ENCODE data around the gene PEX11B.

PEX11B gene

DNA sequence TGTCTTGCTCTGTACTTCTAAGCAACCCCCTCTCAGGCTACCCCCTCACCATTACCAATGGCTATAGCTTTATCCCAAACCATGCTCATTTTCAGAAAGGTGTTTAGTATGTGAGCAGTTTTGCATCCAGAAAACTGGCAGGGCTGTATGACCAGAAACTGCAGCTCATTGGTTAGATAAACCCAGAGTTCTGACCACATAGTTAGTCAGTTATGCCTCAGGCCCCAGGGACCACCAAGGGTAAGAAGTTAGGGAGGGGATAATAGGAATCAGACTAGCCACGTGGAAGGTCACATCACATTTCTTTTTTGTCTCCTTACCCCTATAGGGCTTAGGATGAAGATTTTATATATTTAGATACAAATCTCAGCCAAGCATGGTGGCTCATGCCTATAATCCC, 9.9 kb downstream of the PEX11B start:
- DNase-seq (ENCODE audit: low spot score), result no peak

DNA sequence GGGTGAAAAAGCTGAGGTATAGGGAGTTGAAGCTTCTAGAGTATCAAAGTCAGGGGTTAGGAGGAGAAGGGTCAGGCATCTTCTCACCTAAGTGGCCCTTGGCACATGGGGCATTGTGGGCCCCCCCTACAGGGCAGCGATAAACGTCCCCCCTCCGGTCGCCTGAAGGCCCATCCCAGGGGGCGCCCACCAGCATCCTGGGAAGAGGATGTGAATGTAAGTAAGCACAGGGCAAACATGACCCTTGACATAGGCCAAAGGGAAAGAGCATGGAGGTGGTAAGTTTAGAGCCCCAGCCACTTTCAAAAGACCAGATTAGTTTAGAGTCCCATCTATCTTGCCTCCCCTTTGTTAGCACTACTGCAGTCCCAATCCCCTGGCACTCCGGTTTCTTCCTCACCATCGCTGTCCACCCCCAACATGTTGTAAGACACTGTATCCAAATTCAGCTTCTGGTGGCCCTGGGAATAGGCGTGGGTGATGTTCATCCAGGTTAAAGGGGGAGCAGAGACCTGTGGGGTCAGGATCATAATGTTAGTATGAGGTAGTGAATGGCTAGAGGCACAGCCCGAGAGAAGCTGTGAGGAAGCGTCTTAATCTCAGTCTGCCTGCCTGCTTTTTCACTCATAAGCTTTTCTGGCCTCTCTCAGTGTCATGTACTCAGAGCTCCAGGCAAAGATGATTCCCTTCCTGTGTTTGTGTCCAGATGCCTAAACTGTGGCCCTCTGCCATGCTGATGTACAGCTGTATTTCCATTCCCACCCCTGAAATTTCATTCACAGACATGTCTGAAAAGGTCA, 11.4 kb downstream of the PEX11B start:
- DNase-seq (ENCODE audit: low spot score), result no peak

DNA sequence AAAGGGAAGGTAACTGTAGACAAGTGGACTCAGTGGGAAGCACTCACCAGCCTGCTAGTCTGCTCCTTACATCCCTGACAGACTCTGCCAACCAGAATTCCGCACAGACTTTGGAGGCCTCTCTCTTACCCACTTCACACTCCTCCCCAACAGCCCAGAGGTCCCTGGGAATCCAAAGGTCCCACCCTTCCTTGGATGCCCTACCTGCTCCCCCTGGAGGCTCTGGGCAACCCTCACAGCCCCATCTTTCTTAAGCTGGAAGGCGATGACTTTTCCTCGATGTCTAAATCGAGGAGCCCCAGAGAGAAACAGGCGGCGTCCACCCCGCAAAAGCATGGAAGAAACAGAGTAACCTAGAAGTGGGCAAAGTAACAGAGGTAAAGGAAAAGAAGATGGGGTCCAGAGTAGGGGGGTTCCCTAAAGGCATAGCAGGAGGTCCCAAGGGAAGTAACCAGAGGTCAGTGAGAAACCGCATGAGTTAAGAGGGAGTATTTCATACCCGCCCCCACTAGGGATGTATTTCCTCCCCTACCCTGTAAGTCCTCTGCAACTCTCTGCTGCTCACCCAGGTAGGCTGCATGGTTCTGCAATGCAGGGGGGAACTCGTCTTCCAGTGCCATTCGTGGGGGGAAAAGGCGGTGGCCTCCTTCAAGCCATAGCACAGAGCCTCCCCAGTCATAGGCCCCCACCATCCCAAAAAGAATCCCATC, 17.1 kb downstream of the PEX11B start:
- DNase-seq (ENCODE audit: low spot score), result no peak

DNA sequence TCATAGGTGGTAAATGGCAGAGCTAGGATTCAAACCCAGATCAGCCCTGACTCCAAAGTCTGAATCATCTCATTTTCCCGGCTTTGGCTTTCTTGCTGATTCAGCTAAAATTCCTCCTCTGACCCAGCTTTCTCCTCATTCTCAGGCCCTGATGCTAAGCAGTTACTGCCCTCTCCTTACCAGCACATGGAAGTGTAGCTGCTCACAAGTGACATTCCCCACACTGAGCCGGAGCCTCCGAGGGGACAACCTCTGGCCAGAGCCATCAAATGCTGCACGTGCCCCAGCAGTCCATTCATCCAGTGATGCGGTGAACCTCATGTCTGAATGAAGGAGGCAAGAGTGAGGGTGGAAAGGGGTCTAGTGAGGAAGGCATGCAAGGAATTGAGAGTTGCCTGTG, 19.8 kb downstream of the PEX11B start:
- DNase-seq (ENCODE audit: low spot score), result no peak

DNA sequence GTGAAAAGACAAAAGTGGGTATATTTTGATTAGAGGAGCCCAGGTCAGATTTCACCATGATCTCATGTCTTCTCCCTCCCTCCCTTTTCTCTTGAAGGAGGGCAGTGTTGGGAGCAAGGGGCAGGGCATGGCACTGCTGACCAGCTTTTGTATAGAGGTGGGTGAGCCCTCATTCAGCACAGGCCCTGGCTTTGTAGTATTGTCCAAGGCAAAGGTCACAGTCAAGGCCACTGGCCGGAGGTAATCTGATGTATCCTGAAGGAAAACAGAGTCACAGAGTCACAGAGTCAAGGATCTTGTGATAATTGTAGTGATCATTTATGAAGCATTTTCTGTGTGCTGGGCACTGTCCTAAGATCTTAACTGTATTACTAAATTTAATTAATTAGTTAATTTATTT, 20.5 kb downstream of the PEX11B start:
- no peak for DNase-seq (ENCODE audit: low spot score)

DNA sequence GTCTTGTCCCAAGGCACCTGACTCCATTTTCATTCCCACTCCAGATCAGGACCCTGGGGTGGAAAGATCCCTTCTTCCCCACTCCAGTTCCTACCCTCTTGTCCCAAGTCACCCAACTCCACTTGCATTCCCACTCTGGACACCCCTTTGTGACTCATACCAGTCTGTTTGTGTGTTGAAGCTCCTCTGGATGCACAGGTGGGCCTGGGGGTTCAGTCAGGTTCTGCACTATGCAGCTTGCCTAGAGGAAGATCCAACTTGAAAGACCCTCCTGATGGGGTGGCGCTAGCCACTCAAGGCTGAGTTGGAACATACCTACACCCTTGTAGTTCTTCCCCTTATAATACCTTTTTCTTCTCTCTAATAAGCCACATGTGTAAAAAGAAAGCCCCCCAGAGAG, 23.0 kb downstream of the PEX11B start:
- no peak for DNase-seq (ENCODE audit: low spot score)

DNA sequence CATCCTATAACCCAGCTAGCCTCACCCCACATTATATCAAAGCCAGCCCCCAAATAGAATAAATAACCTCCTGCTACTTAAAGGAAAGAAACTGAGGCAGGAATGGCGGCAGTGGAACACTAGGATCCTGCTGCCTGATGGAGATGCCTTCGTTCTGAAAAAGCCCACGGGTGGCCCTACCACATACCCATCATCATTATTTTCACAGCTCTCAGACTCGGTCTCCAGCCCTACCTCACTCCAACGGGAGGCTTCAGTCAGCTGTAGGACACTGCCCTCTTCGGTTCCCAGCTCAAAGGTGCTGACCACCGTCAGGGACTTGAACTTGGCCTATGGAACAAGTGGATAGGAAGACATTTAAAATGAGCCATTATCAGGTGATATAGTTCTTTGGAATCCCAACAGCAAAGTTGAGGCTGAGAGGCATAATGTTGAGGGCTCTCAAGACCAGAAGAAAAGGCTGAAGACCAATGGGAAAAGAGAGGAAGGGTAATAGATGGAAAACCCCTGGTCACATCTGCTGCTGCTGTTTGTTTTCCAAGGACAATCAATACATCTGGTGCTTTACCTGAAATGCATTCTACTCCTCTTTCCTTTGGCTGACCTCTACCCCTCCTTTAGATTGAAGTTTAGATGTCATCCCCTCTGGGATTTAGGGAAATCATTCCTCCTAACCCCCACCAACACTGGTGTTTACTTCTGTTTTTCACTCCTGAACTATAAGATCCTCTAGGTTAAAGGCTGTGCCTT, 25.0 kb downstream of the PEX11B start:
- DNase-seq (ENCODE audit: low spot score), result no peak

DNA sequence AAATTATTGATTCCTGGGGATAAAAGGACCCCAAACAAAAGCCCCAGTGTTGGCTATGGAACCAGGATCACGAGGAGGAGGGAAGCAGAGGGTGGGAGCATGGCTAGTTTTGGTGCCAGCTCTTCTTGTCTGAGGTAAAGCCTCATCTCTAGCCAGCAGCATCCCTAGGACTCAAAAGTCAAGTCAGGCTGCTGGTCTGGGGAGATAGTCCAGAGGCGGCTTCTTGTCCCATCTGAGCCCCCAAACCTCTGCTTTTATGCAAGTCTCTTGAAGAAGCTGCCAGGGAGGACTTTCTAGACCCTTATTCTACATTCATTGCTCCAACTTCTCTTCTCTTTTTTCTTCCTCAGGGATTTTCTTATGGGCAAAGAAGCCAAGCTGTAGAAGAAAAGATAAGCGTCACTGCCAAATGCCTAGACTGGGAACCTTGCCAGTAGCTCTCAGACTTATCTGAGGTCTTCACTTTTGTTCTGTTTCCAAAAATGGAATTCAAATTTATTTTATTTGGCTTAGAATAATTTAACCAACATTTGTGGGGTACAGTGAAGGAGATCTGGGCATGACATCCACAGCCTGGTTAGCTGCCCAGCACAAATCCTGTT, 25.9 kb downstream of the PEX11B start:
- peak; percentile 28 for DNase-seq (ENCODE audit: low spot score)

DNA sequence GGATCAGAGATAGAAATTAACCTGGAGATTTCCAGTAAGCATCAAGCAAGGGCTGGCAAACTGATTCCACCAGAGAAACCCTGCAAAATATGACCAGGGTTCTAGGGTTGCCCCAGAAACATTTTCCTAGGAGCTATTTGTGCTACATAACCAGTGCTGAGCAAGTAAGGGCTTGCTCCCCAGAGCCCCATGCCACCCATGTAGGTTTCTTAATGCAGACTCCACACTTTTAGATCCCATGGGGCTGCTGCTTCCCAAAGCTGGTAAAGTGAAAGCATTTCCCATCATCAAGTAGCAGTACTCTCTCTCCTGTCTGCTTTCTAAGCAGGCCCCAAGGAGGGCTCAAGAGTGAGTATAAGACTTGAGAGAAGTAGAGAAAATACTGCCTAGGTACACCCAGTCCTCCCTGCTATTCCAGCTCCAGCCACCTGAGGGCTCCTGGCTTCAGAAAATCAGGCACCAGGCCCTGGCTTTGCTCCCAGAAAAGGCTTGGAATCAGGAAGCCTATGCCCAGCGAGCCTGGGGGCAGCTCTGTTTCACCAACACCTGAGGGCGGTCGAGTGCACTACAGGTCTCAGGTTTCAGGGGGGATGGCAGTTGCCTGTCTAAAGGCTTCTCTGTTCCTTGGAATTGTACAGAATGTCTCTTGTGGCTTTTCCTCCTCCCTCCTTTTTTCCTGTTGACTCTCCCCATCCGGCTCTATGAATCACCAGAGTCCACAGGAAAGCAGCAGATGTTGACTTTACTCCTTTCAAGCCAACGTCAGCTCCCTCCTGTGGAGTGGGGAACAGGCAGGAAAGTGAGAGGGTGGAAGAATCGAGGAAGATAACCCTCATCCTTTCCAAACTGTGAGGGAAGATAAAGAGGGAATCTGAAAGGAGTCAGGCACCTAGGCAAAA, 26.7 kb downstream of the PEX11B start:
- DNase-seq (ENCODE audit: low spot score), result peak; percentile 100

DNA sequence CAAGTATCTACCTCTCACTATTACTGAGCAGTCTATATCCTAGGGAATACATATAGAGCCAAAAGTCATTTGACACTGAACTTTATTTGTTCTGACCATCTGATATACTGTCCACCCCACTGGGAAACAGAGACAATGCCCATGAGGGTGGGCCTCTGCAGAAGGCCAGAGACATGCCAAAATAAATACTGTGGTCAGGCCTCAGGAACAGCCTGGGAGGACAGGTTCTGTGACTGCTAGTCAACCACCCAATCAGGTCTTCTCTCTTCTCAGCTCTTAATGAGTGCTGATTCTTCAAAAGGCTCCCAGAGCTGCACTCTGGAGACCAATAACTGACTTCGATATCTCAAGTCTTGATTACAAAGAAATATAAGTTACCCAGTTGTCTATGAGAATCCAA, 27.4 kb downstream of the PEX11B start:
- DNase-seq (ENCODE audit: low spot score), result no peak

DNA sequence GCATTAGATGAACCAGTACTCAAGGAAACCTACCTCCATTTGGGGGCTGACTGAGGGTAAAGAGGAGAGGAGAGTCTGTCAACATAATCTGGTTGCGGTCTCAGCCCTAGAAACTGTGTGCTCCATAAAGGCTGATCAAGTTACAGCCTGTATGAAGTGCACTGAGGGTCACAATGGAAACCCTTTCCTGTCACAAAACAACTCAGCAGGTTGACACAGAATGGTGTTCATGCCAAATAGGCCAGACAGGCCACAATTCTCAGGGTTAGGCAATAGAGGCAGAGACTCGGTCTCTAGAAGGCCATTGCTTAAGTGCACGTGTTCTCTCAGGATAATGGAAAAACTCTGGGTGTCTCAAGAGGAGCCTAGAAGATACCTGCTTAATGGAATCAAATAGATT, 28.8 kb downstream of the PEX11B start:
- DNase-seq (ENCODE audit: low spot score), result no peak

DNA sequence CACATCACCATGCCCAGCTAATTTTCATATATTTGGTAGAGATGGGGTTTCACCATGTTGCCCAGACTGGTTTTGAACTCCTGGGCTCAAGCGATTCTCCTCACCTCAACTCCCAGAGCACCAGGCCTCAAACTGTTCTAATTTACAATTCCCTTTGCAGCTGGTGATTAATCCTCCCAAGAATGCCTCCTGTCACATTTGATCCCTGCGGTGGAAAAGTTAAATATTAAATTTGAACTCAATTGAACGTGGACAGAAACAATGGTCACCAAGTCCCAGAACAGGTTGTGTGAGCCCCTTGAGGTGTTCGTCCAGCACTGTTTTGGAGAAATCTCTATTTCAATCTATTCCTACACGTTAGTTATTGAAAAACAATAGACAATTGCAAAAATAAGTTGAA, 30.9 kb downstream of the PEX11B start:
- no peak for DNase-seq (ENCODE audit: low spot score)

DNA sequence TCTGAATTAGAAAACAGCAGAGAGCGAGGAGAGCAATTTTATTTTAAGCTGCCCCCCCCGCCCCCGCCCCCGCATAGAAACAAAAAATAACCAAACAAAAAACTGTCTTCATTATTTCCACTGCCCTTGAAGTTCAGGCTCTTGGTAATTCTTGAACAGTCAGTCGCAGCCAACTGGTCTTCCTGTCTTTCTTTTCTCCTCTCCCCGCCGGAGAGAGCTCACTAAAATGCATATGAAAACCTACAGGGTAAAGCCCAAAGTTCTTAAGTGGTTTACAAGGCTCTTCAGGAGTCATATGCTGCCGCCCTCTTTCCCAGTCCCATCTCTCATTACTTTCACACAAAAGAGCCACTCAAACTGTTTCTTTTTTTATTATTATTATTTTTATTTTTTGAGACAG, 31.7 kb downstream of the PEX11B start:
- DNase-seq (ENCODE audit: low spot score), result no peak

DNA sequence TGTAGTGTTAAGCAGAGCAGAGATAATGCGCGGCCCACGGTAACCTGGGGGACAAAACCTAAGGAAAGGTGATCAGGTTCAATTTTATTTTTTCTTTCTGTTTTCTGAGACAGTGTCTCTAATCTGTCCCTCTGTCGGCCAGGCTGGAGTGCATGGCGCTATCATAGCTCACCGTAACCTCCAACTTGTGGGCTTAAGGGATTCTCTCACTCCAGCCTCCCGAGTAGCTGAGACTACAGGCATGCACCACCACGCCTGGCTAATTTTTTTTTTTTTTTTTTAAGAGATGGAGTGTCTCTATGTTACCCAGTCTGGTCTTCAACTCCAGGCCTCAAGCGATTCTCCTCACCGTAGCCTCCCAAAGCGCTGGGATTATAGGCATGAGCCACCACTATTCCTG, 32.1 kb downstream of the PEX11B start:
- DNase-seq (ENCODE audit: low spot score), result no peak

DNA sequence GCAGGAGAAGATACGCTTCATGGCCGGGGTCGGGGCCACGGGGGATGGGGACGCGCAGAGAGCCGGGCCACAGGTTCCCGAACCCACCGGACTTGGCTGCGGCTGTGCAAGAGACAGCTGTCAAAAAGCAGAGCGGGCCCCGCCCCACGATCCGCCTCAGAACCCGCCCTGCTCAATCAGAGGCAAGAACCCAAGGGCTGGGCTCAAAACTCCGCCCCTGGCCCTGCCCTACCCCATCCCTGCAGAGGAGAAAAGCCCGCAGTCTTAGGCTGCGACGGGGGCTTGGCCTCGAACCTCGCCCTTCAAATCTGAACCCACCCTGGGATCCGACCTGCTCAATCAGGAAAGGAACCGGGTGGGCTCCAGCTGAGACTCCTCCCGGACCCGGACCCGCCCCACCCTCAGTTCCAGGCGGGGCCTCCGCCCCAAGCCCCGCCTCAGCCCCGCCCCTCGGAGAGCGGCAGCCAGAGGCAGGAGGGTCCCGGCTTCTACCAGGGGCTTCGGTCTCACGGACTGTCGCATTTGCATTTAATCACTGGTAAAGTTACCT, 32.7 kb downstream of the PEX11B start, which contains the start of gene ANKRD35:
ANKRD35 (minus strand) TSS at position 129 of the 550 bp plus-strand sequence; CDS start at position 21, 108 bp downstream.
- peak; percentile 95 for DNase-seq (ENCODE audit: low spot score)

DNA sequence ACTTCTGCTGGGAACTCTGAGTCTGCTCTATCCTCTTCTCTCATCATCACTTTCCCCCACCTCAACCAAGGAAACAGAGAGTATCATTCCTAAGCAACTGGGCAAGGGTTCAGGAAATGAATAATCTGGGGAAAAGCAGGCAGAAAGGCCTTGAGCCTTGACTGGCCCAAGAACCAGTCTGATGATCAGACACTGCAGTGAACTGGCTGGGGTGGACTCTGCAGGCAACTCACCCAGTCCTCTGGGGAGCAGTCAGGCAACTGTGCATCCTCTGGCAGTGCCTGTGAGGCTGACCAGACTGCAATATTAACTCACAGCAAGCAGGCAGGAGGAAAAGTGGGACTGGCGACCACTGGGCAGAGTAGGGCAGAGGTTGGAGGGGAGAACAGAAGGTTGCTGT, 33.8 kb downstream of the PEX11B start:
- DNase-seq (ENCODE audit: low spot score), result no peak

DNA sequence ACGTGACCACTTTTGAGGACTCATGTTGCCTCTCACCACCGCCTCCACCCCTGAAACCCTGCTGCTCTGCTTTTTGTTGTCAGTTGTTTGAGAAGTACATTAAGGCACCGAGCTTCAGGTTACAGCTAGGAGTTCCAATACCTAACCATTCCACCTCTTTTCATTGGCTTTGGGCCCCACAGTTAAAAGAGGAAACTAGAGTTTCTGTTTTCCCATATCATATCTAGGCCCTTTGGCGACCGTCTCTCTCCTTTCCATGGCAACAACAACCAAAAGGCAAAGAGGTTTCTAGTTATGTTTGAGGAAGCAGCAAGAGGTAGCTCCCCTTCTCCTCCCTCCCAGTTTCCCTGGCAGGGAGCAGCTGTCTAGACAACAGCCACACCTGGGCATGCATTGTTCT, 38.7 kb downstream of the PEX11B start:
- no peak for DNase-seq (ENCODE audit: low spot score)

DNA sequence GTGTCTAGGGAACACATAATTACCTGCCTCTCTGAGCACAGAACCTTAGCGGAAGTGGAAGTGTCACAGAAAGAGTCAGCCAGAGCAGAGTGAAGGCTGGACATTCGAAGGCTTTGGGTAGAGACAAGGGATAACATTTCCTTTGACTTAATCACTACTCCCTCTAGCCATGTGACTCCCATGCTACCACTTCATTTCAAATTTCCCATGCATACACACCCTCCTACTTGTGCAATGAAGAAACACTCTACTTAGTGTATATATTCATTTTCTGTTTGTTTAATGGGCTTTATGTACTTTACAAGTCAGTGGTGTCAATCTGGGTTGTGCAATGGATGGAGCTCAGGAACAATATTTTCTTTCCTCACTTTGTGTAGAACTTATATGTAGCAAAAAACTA, 39.8 kb downstream of the PEX11B start:
- no peak for DNase-seq (ENCODE audit: low spot score)

DNA sequence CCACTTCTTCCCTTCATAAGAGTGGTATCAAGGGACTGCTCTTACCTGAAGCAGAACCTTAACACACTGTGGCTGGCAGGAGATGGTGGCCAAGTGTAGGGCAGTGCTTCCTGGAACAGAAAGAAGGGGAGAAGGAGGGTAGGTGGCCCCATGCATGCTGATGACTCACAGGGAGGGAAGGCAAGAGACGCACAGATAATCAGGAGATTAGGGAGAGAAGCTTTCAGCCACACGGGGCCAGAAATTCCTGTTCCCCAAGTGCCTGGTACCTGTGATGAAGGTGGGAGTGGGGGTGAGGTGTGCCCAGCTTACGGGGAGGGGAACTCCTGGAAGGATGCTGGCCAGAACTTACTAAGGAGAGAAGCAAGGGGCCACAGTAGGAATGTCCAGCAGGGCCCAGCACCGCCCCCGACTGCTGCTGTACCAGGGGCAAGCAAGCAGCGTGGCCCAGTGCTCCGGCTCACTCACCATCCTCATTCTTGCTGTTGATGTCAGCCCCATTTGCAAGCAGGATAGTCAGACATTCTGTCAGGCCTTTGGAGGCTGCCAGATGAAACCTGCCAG, 40.5 kb downstream of the PEX11B start:
- no peak for DNase-seq (ENCODE audit: low spot score)

DNA sequence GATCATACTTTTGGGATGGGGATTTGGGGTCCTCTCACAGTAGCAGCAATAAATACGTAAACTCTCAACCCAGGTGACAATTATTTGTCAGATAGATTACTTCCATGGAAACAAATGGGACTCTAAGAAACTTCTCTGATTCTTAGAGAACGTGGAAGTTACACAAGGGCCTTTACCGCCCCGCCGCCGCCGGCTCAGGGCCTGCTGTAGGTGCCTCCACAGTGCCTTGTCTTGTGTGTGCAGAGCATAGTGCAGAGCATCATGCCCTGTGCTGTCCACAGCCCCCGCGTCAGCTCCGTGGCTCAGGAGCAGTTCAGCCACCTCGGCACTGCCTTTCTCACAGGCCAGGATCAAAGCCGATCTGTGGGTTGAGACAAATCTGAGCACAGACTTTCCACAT, 43.9 kb downstream of the PEX11B start:
- DNase-seq (ENCODE audit: low spot score), result no peak

All from COLO829 (cell line).